RWPE1 (cell line): ENCODE measurements around the gene VTCN1.
"Not testable (repeated sequence)": the region's sequence is repeated elsewhere in the genome, so short reads cannot be mapped to it uniquely, and the experiment has no call there.

Experiments used
- CTCF ChIA-PET: fragments of 350-600 bp; sonication (Branson Sonifier 250); formaldehyde crosslinking; extraction: SDS; loops from one replicate; lab custom pipeline; 2021; lab: Yijun Ruan, JAX
- POLR2A ChIA-PET: fragments of 400-600 bp; formaldehyde crosslinking; extraction: SDS; loops from one replicate; lab custom pipeline; 2020; ENCODE audit warnings: antibody characterized with exemption; ENCODE audit not compliant: low non-redundant PET; lab: Yijun Ruan, JAX
- DNase-seq: peaks from one replicate; pipeline ENCODE4 v3.0.0; 2012; ENCODE audit warnings: low spot score
- H3K27ac ChIP-seq: fragments of 450-650 bp; 2 replicates; pipeline ENCODE4 v1.5.1; 2017
- TF ChIP-seq, protein P1 (sequence below): fragments of 450-650 bp; conservative IDR thresholded peaks from 2 replicates; pipeline ENCODE4 v1.5.1; 2017; ENCODE audit warnings: low read depth, mild to moderate bottlenecking

The VTCN1 gene, protein sequence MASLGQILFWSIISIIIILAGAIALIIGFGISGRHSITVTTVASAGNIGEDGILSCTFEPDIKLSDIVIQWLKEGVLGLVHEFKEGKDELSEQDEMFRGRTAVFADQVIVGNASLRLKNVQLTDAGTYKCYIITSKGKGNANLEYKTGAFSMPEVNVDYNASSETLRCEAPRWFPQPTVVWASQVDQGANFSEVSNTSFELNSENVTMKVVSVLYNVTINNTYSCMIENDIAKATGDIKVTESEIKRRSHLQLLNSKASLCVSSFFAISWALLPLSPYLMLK

DNA sequence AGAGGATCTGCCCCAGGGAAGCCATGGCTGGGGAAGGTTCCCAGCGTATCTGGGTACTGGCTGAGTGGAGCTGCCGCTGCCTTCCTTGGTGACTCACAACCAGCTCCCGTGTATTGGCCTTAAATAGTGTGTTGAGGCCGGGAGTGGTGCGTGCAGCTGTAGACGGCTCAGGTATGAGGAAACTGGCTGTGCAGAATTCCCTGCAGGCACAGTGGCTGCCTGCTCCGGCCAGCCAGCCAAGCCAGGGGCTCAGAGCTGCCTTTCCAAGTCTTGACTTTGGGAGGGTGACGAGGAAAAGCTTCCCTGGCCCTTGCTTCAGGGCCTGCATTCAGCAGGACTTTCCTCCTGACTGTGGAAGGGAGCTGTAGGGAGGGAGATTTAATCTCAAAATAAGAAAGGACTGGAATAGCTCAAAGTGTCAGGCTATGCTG, at the start of gene VTCN1:
Gene VTCN1, minus strand, starts transcription at position 97 of the 431 bp plus-strand sequence. Its CDS starts 72 bp downstream, at position 25.
- ChIA-PET POLR2A (no interaction called here), CTCF (no interaction called here)
- TF ChIP-seq, protein P1, sequence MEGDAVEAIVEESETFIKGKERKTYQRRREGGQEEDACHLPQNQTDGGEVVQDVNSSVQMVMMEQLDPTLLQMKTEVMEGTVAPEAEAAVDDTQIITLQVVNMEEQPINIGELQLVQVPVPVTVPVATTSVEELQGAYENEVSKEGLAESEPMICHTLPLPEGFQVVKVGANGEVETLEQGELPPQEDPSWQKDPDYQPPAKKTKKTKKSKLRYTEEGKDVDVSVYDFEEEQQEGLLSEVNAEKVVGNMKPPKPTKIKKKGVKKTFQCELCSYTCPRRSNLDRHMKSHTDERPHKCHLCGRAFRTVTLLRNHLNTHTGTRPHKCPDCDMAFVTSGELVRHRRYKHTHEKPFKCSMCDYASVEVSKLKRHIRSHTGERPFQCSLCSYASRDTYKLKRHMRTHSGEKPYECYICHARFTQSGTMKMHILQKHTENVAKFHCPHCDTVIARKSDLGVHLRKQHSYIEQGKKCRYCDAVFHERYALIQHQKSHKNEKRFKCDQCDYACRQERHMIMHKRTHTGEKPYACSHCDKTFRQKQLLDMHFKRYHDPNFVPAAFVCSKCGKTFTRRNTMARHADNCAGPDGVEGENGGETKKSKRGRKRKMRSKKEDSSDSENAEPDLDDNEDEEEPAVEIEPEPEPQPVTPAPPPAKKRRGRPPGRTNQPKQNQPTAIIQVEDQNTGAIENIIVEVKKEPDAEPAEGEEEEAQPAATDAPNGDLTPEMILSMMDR, result no peak
- H3K27ac ChIP-seq, result no peak within 1 kb of the TSS
- DNase-seq, result peak; percentile 74

DNA sequence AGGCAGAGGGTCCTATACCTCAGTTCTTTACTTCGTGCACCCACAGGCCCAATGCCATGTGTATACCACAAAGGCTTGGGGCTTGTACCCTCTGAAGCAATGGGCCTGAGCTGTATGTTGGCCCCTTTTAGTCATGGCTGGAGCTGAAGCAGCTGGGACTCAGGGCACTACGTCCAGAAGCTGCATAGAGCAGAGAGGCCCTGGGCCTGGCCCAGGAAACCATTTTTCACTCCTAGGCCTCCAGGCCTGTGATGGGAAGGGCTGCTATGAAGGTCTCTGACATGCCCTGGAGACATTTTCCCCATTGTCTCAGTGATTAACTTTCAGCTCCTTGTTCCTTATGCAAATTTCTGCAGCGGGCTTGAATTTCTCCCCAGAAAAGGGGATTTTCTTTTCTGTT, 48.1 kb upstream of the VTCN1 start:
- POLR2A ChIA-PET, result no interaction called here
- DNase-seq, result no peak
- CTCF ChIA-PET, result no interaction called here
- H3K27ac ChIP-seq, result no peak overlapping the region
- TF ChIP-seq, protein P1, result no peak

DNA sequence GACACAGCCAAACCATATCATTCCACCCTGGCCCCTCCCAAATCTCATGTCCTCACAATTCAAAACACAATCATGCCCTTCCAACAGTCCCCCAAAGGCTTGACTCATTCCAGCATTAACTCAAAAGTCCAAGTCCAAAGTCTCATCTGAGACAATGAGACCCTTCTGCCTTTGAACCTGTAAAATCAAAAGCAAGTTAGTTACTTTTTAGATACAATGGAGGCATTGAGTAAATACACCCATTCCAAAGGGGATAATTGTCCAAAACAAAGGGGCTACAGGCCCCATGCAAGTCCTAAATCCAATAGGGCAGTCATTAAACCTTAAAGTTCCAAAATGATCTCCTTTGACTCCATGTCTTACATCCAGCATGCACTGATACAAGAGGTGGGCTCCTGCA, 47.3 kb upstream of the VTCN1 start:
- H3K27ac ChIP-seq, CTCF ChIA-PET, POLR2A ChIA-PET, DNase-seq: not testable (repeated sequence)

DNA sequence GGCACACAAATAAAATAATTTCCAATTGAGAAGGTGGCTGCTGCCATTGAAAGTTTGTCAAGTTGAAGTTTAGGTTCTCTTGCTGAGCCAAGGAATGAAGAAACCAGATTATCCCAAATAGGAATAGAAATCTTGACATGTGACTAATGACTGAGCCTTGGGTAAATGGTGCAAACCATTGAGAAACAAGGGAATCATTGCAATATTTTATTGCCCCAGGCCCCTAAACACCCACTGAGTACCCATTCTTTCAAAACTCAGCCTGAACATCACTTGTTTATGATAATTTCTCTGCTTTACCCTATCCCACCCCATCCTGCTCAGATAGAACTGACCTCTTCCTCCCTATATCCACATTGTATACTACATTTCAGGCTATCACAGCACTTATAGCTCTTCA, 46.6 kb upstream of the VTCN1 start:
- H3K27ac ChIP-seq, result no peak overlapping the region
- no peak for DNase-seq
- ChIA-PET CTCF (no interaction called here), POLR2A (no interaction called here)
- TF ChIP-seq, protein P1, result no peak

DNA sequence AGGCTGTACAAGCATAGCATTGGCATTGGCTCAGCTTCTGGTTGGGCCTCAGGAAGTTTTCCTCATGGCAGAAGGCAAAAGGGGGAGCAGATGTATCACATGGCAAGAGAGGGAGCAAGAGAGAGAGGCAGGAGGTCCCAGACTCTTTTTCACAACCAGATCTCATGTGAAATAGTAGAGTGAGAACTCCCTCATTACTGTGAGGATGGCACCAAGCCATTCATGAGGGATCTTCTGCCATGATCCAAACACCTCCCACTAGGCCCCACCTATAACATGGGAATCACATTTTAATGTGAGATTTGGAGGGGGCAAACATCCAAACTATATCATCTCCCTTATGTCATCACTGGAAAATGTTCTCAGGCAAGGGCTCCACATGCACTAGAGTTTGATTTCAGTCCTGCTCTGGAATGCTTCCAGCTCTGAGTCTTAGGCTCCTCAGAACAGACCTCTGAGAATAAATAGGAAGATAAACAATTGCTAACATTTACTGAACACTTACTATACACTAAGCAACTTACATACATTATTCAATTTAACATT, 39.4 kb upstream of the VTCN1 start:
- ChIA-PET CTCF (no interaction called here), POLR2A (no interaction called here)
- DNase-seq, result no peak
- H3K27ac ChIP-seq, result no peak overlapping the region
- TF ChIP-seq, protein P1, result no peak

DNA sequence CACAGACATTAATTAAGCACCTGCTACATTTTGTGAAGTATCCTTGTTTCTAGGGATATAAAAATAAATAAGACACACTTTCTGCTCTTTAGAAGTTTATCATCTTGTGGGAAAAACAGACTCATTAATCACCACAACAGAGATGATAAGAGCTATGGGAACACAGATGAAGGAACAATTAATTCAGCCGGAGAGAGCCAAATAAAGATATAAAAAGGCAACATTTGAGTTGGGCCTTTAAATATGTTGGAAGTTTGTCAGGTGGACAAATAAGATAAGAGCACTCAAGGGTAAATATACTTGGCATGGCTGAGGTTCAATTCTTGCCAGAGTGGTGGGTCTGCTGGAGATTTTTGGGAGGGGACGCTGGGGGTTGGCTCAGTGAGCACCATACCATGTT, 34.2 kb upstream of the VTCN1 start:
- CTCF ChIA-PET, result no interaction called here
- DNase-seq, result no peak
- H3K27ac ChIP-seq, result no peak overlapping the region
- TF ChIP-seq, protein P1, result no peak
- POLR2A ChIA-PET, result no interaction called here

DNA sequence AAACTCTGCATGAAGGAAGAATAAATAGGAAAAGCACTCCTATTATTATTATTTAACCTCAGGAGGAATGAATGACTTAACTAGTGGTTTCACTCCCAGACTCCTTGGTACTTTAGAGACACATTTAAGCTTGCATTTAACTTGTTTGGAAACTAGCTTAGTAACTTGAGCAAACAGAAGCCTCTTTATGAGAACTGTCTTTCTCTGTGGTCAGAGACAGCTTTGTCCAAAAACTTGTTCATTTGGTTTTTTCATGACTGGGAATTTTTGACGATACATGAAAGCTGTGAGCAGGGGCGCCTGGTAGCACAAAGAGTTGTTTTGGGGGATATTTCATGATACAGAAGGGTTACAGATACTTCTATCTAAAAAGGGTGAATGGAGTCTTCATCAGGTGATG, 33.6 kb upstream of the VTCN1 start:
- H3K27ac ChIP-seq, result no peak overlapping the region
- TF ChIP-seq, protein P1, result no peak
- no peak for DNase-seq
- ChIA-PET POLR2A (no interaction called here), CTCF (no interaction called here)
